ENCODE measurements around the gene FGF22. TPM values are rescaled to one million over a fixed set of nuclear protein-coding genes. Genes with fewer than 3 reads are reported as not detected.

Gene FGF22
- total and polyA plus RNA-seq, 9 donors, result 0.23 to 4.4 (median 2.3) TPM; not detected in 1

GRCh38 chr19:651114-651818 lies 11.6 kb downstream of the FGF22 start:
- 86 to 89% (median 86%) methylated on average over 58 of the region's 58 CpGs for WGBS, 3 donors
- H3K27ac ChIP-seq, result no peak overlapping the region
- TF ChIP-seq EP300 (IDR thresholded peaks at IDR 0.05) (no peak), POLR2A (IDR thresholded peaks at IDR 0.05) (no peak)
- TF ChIP-seq, protein P1, sequence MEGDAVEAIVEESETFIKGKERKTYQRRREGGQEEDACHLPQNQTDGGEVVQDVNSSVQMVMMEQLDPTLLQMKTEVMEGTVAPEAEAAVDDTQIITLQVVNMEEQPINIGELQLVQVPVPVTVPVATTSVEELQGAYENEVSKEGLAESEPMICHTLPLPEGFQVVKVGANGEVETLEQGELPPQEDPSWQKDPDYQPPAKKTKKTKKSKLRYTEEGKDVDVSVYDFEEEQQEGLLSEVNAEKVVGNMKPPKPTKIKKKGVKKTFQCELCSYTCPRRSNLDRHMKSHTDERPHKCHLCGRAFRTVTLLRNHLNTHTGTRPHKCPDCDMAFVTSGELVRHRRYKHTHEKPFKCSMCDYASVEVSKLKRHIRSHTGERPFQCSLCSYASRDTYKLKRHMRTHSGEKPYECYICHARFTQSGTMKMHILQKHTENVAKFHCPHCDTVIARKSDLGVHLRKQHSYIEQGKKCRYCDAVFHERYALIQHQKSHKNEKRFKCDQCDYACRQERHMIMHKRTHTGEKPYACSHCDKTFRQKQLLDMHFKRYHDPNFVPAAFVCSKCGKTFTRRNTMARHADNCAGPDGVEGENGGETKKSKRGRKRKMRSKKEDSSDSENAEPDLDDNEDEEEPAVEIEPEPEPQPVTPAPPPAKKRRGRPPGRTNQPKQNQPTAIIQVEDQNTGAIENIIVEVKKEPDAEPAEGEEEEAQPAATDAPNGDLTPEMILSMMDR (IDR thresholded peaks at IDR 0.05), result no peak
- H3K36me3 ChIP-seq, result no peaks in the 10 kb centered on the region
- no peaks in the 10 kb centered on the region for H3K9me3 ChIP-seq
- H3K27me3 ChIP-seq, result no peaks in the 10 kb centered on the region
- no peak for DNase-seq
- intact Hi-C loops (cut with DNase I), result no loop called here
- H3K4me3 ChIP-seq, result no peak overlapping the region
- H3K4me1 ChIP-seq (ENCODE audit: insufficient read depth), result no peaks in the 10 kb centered on the region

- intact Hi-C loops (cut with DNase I), result no loop called here
- H3K4me3 ChIP-seq, result no peak overlapping the region
- H3K9me3 ChIP-seq, result no peaks in the 10 kb centered on the region
- WGBS, 3 donors, result 84 to 87% (median 87%) methylated on average over 24 of the region's 24 CpGs
- peaks cover under 1% of the 10 kb centered on the region for H3K4me1 ChIP-seq (ENCODE audit: insufficient read depth)
- no peaks in the 10 kb centered on the region for H3K27me3 ChIP-seq
- no peak overlapping the region for H3K27ac ChIP-seq
- no peak for TF ChIP-seq POLR2A (IDR thresholded peaks at IDR 0.05)
- TF ChIP-seq EP300 (IDR thresholded peaks at IDR 0.05), result no peak
- TF ChIP-seq, protein P1 (IDR thresholded peaks at IDR 0.05), result no peak
- H3K36me3 ChIP-seq, result no peaks in the 10 kb centered on the region
- no peak for DNase-seq
These were observed 12.3 kb downstream of the FGF22 start for GRCh38 chr19:651991-652390.

DNA sequence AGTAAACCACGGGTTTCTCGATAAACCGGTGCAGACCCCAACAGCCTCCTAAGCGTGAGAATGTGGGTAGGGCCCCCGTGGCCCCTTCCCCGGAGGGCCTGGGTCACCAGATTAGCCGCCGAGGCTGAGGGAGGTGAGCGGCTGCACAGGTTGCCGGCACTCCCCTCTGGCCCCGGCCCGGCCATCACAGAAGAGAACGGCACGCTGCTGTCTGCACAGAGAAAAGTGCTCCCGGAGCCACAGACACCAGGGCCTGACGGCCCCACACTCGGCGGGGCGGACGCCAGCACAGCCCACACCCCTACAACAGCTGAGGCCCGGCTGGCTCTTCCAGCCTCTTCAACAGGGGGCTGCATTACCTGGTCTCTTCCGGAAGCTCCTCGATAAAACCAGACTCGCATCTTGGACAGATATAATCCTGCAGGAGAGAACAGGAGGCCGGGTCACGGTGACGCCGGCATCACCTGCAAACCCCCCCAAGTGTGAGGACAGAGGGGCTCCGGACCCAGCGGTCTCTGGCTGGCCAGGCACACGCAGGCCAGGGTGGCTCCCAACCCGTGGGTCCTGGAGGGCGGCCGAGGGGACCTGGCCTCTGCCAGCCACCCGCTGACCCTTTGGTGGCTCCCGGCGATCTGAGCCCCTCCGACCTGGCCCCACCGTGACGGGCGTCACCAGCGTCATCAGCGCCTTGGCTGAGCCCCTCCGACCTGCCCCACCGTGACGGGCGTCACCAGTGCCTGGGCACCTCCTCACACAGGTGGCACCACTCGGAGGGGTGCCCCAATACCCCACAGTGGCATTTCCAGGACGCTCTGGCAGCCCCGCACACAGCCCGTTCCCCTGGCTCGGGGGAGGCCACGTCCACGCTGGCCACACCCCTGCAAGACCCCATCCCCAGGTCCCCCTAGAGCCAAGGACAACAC lies 13.0 kb downstream of the FGF22 start:
- no peak overlapping the region for H3K27ac ChIP-seq
- WGBS, 3 donors, result 87 to 90% (median 88%) methylated on average over 48 to 54 of the region's 54 CpGs
- no peak overlapping the region for H3K4me3 ChIP-seq
- no peaks in the 10 kb centered on the region for H3K36me3 ChIP-seq
- no peaks in the 10 kb centered on the region for H3K9me3 ChIP-seq
- TF ChIP-seq EP300 (IDR thresholded peaks at IDR 0.05) (no peak), POLR2A (IDR thresholded peaks at IDR 0.05) (no peak)
- TF ChIP-seq, protein P1 (IDR thresholded peaks at IDR 0.05), result no peak
- DNase-seq, result no peak
- H3K27me3 ChIP-seq, result no peaks in the 10 kb centered on the region
- intact Hi-C loops (cut with DNase I), result no loop called here
- H3K4me1 ChIP-seq (ENCODE audit: insufficient read depth), result peaks cover 5% of the 10 kb centered on the region

- intact Hi-C loops (cut with DNase I), result no loop called here
- TF ChIP-seq EP300 (IDR thresholded peaks at IDR 0.05) (no peak), POLR2A (IDR thresholded peaks at IDR 0.05) (no peak)
- TF ChIP-seq, protein P1 (IDR thresholded peaks at IDR 0.05), result no peak
- H3K27ac ChIP-seq, result no peak overlapping the region
- no peaks in the 10 kb centered on the region for H3K36me3 ChIP-seq
- no peak overlapping the region for H3K4me3 ChIP-seq
- no peaks in the 10 kb centered on the region for H3K27me3 ChIP-seq
- DNase-seq, result no peak
- peaks cover 8% of the 10 kb centered on the region for H3K4me1 ChIP-seq (ENCODE audit: insufficient read depth)
- no peaks in the 10 kb centered on the region for H3K9me3 ChIP-seq
- WGBS, 3 donors, result 80 to 89% (median 85%) methylated on average over 15 to 17 of the region's 17 CpGs
These were observed 13.7 kb downstream of the FGF22 start for GRCh38 chr19:653425-653824.

Data from ovary (tissue), 9 donors.